ENCODE measurements around the gene GRK3.

The GRK3 gene

DNA sequence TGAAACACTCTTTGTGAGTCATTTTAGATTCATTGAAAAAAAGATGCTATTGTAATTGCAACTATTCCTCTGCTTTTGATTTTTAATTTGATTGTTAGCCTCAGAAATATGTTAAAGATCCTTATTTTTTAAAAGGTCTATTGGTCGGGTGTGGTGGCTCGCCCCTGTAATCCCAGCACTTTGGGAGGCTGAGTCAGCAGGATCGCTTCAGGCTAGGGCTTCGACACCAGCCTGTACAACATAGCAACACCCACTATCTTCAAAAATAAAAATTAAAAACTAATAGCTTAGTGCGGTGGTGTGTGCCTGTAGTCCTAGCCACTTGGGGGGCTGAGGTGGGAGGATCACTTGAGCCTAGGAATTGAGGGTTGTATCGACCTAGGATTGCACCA lies 105.6 kb downstream of the GRK3 start:
- DNase-seq = no peak

DNA sequence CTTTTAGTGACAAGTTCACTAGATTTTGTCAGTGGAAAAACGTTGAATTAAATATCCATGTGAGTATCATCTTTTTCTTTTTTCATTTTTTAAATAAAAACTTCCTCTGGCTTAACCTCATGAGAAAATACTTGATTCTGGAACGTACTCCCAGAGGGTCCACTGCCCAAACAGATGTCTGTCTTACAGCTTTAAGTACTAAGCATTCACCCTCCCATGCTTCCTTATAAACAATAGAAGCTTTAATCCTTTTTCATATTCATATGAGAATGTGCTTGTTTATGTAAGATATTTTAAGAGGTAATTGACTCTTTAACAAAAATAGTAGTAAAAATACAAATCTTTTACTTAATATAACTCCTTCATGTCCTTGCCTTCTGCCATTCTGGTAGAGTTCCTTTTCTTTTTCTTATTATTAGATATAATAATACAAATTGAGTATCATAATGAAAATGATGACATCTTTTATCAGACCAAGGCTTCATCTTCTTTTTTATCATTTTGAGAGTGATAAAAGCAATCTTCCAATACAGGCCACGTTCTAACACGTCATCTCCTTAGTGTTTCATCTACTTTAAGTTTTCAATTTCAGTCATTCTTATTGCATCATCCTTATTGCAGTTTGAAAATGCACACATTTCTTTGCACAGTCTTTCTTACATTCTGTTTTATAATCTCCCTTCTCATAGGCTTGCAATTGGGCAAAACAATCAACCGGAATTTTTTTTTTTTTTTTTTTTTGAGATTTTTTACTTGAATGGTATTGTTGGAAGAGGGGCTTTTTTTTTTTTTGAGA lies 108.0 kb downstream of the GRK3 start:
- DNase-seq = no peak

DNA sequence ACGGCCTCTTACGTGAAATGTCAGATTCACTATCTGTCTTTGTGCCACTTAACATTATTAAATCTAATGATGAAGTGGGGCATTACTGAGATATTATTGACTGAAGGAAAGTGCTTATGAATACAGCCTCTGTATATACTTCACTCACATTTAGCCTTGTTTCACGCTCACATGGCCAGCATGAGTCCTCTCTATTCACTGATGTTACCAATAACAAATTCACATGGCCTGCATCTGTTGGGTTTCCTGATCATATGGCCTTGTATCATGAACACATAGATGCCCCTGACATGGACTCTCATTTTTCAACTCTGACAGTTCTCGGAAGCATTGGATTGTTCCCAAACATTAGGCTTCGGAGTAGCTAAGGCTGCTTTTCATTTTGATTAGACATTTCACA lies 109.2 kb downstream of the GRK3 start:
- no peak for DNase-seq

- no peak for DNase-seq
Measured at GRCh38 chr22:25677631-25678030, 113.2 kb downstream of the GRK3 start.

DNA sequence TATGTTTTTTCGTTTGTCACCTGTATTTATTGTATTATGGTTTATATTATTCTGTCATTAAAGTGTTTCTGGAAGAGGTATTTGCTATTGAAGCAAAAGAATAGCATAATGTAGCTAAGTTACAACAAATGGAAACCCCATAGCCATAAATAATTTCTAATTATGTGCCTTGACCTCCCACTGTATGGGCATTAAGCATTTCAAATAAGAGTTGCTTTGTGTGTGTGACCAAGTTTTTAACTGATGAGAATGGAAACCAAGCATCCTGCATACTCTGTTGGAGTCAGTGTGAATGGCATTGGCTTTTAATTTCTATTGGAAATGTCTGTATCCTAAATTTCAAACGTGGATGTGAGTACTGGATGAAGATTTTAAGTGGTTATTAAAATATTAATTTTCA lies 115.6 kb downstream of the GRK3 start:
- no peak for DNase-seq

DNA sequence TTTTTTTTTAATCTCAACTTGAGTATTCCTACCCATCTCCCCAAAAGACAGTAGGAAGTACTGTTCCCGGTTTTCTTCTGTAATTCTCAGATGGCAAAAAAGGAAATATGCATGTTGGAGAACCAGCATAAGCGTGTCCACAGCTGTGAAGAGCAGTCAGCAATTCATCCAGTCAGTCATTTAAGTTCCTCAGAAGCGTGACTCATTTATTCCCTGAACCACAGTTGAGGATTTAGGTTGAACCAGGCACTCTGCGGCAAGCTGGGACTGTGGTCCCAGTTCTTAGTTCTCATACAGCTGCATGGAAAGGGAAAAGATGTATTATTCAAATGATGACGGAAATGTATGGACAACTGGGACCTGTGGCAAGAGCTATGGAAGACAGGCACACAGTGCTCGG lies 116.5 kb downstream of the GRK3 start:
- DNase-seq = no peak

DNA sequence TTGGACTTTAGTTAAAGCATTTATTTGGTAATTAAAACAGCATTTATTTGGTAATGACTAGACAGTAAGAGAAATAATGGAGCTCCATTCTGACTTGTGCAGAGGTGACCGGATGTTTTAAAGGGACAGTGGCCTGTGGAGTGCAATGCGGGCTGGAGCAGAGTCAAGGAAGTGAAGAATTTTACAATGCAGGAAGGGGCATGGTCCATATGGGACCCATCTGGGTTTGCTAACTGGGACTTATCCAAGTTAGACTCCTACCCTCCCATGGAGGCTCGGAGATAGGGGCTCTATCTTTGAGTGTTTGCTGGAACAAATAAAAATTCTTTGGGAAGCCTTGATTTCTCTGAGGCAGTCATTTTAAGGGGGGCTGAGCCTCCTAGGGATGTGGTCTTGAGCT lies 117.6 kb downstream of the GRK3 start:
- no peak for DNase-seq

GRCh38 chr22:25688627-25689026 lies 124.2 kb downstream of the GRK3 start:
- no peak for DNase-seq

DNA sequence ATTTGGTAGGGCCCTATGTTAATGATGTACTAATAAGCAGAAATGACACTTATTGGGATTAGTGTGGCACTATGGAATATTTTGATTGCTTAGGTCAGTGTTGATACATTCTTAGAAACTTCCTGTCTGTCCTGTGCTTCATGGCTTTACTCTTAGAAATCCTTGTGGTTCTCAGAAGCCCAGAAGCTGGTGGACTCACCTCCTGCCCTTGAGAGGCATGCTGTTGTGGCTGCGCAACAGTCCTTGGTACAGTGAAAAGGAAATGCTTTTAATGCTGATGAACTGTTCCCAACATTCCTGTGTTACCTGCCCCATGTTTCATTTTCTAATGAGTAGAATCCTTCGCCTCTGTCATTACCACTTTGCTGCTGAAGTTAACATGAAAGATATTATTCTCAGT lies 125.2 kb downstream of the GRK3 start:
- no peak for DNase-seq

DNA sequence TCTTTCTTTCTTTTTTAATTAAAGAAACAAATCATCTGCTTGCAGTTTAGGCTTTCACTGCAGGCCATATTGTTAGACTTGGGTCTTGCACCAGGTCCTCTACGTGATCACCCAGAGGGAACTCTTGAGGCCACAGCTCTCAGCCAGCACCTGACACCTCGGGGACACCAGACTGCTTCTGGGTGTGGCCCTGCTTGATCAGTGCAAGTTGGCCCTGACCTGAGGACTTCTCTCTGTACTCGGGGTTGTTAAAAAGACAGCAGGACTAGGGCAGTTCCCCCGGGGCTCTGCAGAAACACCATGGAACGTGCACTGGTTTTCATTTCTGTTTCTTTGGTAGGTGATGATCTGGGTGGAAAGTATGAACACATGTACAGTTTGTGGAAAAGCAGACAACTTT lies 126.3 kb downstream of the GRK3 start:
- DNase-seq = no peak

DNA sequence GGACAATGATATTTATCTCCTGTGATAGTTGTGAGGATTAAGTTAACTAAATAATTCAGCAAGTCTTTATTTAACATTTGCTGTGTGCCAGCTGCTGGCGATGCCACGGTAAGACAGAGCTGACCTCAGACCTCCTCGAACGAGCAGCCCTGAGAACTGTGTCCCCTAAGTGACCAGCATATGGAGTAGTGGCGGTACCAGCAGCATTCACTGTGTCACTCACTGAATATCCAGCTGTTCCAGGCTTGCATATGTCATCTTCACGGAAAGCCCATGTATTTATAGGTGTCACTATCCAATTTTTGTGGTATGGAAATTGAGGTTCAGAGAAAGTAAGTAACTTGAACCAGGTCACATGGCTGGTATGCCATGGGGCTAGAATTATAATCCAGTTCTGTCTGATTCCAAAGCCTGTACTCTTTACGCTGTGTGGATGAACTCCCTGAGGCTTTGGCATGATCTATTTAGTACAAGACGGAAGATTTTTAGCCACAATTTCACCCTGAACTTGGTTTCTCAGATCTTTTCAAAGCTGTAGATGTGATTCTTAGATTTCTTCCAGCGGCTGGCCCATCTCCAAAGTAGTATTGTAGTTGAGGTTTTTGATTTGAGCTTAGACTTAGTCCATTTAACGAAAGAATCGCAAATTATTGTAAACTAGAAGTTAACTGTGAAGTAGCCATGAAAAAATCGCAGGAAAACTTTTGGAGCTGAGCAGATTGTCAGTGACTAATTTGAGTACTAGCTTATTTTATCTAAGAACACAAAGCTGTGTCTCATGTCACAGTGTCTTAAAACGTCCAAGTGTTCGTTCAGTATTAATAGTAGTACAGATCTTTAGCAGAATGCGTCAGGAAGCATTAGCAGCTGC lies 128.2 kb downstream of the GRK3 start:
- DNase-seq = no peak

DNA sequence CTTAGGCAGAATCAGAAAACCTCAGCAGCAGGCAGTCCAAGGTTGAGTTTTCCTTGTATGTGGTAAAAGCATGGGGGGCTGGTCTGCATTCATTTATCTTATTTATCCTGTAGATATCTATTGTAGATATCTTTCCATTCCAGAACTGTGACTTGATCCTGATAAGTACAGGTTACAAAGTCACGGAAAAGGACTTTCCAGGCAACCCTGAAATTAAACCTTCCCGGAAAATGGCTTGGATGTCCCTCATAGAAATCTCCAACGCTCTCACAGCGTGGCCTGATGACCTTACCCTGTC lies 128.7 kb downstream of the GRK3 start:
- no peak for DNase-seq

DNA sequence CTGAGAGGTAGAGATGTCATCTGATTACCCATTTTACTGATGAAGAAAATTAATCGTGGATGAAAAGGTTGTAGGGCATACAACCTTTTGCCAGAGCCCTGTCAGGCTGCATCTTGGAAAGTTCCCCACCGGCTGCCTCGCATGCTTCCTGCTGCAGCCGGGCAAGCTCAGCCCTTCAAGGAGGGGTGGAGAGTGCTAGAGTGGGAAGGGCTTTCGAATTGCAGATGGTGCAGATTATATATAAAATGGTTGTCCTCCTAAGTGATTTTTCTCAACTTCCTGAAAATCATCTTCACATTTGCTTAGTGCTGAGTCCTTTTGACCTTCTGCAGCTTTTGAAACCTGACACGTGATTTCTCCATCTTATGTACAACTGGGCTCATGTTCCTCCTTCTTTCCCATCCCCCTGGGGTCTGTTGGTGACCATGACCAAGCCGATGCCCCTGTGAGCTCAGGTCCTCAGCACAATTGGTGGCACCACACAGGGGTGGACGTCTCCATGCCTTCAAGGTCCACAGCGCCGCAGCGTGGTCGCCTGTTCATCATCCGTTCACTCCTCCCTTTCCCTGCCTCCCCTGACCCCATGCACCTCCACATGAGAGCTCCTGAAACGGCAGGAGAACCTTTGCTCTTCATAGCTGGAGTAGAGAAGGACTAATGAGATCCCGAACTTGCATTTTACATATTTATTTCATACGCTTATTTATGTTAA lies 129.9 kb downstream of the GRK3 start:
- DNase-seq = no peak

DNA sequence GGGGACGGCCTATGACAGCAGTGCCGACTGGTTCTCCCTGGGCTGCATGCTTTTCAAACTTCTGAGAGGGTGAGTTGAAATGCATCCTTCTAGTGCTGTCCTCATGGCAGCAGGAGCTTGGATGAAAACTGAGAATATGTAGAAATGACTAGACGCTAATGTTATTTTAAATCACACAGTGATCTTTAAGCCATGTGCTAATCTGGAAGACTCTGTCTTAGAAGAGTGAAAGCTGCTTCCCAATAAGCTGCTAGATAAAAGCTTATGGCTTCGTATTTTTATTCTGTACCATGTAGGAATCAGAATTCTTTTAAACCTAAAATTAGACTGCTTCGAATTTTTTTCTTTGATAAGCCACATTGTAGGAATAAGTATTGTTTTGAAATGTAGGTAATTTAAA lies 130.7 kb downstream of the GRK3 start:
- DNase-seq = no peak

DNA sequence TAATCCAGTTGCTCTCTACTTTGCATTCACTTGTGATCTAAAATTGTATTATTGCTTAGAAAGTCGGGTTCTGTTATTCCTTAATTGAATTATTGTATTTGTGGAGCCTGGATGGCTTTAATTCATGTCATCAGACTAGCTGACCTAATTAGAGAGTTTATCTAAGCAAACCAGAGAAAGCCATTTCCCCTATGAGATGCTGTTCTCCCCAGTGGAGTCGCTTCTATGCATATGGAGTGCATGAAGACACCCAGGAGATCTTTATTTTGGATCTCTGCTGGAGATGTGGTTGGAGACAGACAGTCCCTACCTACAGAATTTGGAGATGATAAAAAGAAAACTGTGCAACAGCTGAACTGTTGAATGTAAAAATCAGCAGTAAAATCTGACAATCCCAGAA lies 132.3 kb downstream of the GRK3 start:
- DNase-seq = no peak

GRCh38 chr22:25697181-25697664 lies 132.7 kb downstream of the GRK3 start:
- DNase-seq = no peak

DNA sequence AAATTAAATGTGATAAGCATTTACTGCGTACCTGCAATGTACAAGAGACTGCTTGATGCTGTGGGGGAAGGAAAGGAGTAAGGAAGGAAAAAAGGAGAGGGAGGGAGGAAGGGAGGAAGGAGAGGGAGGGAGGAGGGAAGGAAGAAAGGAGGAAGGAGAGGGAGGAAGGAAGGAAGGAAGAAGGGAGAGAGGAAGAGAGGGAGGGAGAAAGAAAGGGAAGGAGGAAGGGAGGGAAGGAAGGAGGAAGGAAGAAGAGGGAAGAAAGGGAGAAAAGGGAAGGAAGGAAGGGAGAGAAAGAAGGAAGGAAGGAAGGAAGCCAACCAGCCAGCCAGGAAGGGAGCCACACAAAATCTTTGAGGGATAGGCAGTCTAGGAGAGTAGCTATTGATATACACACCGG lies 133.5 kb downstream of the GRK3 start:
- no peak for DNase-seq

DNA sequence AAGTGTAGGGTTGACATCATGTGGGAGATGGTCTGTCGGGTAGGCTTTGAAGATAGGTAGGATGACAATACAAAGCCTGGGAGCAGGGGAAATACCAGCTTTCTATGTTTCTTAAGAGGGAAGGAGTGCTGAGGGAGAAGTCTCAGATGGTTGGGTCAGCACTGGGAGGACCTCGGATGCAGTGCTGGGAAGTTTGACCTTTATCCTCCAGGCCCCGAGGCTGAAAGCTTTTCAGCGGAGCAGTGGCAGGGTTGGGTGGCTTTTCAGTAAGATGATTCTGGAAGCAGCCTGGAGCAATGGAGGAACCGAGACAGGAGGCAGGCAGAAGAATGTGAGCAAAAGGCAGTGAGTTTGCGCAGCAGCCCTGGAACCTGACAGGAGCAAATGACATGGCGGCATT lies 134.0 kb downstream of the GRK3 start:
- DNase-seq = no peak

DNA sequence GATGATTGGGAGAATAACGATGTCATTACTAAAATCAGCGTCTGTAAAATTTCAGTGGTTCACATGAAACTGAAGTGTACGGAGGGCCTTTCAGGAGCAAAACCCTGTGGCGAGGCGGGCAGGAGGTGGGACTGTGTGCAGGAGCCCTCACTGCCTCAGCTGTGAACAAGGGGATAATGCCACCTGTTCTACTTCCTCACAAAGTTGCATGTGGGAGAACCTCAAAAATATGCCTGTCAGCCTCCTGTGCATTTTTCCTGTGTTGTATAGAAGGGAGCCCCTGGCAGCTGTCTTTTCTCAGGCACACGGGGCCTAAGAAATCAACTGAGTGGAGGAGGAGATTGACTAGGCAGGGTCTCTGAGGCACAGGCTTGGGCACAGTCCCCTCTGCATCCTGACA lies 134.5 kb downstream of the GRK3 start:
- DNase-seq = no peak

- no peak for DNase-seq
Measured at GRCh38 chr22:25701056-25701780, 136.7 kb downstream of the GRK3 start.

- peak; percentile 58 to 75 for DNase-seq
Measured at GRCh38 chr22:25702040-25702439, 137.6 kb downstream of the GRK3 start.

- no peak for DNase-seq
Measured at GRCh38 chr22:25702571-25703167, 138.2 kb downstream of the GRK3 start.

DNA sequence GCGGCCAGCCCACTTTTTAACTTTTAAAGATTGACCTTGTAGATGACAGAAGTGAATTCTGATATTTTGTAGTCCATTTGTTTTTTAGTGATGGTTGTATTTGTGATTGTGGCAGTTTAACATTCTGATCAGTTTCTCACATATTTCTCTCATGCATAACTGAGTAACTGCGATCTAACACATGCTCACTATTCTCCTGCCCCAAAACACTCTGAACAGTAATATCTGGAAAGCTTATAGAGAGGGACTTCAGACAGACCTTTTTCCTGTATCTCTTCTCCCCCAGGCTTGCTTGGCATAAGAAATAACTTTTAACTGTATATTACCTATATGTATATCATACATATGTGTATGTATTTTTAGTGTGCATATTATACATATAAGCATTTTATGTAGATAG lies 140.2 kb downstream of the GRK3 start:
- DNase-seq = no peak
